Progenitor cell of endocrine pancreas (in vitro differentiated cells): ENCODE measurements around the gene SPPL2C. TPM values are rescaled to one million over a fixed set of nuclear protein-coding genes. Genes with fewer than 3 reads are reported as not detected.

Source experiments
- DNase-seq: peaks from one replicate; pipeline ENCODE4 v3.0.0; 2021; ENCODE audit warnings: low spot score; ENCODE audit not compliant: unreplicated experiment
- H3K27ac Mint-ChIP-seq: 2 replicates; pipeline ENCODE4 v1.8.0; 2021; ENCODE audit warnings: mild to moderate bottlenecking, moderate library complexity, mixed read lengths
- H3K27me3 Mint-ChIP-seq: 2 replicates; pipeline ENCODE4 v1.8.0; 2021; ENCODE audit warnings: mixed read lengths
- H3K36me3 Mint-ChIP-seq: 2 replicates; pipeline ENCODE4 v1.8.0; 2022; ENCODE audit warnings: mixed read lengths; ENCODE audit not compliant: insufficient read depth
- H3K4me1 Mint-ChIP-seq: 2 replicates; pipeline ENCODE4 v1.8.0; 2021; ENCODE audit warnings: low read depth, mixed read lengths
- H3K4me3 Mint-ChIP-seq: 2 replicates; pipeline ENCODE4 v1.8.0; 2021; ENCODE audit warnings: low read depth, mild to moderate bottlenecking, moderate library complexity, mixed read lengths
- H3K9me3 Mint-ChIP-seq: 2 replicates; pipeline ENCODE4 v1.8.0; 2021; ENCODE audit warnings: low read depth, mixed read lengths
- total RNA-seq: library from RNA; stranded (reverse); gene quantifications from 2 replicates; pipeline ENCODE4 v1.2.1, GENCODE V29; 2021
- TF ChIP-seq, protein P1 (sequence below): fragments of 200-600 bp; sonication (generic); IDR thresholded peaks from one replicate; pipeline ENCODE4 v1.5.0; 2021; ENCODE audit warnings: antibody characterized with exemption, mild to moderate bottlenecking; ENCODE audit not compliant: unreplicated experiment

SPPL2C gene
- total RNA-seq, 1 donor from 2014 or later: not detected

DNA sequence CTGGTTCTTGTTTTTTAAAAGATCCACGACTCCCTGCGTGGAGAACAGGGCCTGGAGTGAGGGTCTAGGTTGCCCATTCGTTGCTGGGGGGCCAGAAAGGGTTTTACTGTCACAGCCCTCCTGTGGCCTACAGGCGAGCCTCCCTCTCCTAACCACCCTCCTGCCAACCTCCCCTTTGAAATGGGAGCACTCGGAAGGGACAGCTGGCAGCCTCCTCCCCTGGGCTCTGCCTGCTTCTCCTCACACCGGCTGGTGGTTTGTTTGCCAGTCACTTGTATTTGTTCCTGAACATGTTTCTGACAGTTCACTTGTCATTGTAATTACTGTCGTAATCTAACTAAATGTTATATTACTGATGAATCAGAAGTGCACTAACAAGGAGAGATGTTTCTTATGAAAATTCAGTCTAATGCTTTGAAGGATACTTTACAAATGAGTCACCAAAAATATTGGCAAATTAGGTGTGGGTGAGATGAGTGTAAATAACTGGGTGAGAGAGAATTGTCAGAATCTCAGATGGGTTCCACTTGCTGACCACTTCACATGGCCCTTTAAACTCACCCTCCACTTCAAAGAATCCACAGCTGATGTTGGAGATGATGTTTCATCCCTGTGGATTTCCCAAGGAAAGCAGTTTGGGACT is 2.7 kb upstream of the SPPL2C start:
- DNase-seq: no peak
- H3K4me3 Mint-ChIP-seq: no peak overlapping the region
- H3K9me3 Mint-ChIP-seq: no peaks in the 10 kb centered on the region
- H3K4me1 Mint-ChIP-seq: no peaks in the 10 kb centered on the region
- no peaks in the 10 kb centered on the region for H3K36me3 Mint-ChIP-seq
- peaks cover 10% of the 10 kb centered on the region for H3K27me3 Mint-ChIP-seq
- H3K27ac Mint-ChIP-seq: no peak overlapping the region
- TF ChIP-seq, protein P1, sequence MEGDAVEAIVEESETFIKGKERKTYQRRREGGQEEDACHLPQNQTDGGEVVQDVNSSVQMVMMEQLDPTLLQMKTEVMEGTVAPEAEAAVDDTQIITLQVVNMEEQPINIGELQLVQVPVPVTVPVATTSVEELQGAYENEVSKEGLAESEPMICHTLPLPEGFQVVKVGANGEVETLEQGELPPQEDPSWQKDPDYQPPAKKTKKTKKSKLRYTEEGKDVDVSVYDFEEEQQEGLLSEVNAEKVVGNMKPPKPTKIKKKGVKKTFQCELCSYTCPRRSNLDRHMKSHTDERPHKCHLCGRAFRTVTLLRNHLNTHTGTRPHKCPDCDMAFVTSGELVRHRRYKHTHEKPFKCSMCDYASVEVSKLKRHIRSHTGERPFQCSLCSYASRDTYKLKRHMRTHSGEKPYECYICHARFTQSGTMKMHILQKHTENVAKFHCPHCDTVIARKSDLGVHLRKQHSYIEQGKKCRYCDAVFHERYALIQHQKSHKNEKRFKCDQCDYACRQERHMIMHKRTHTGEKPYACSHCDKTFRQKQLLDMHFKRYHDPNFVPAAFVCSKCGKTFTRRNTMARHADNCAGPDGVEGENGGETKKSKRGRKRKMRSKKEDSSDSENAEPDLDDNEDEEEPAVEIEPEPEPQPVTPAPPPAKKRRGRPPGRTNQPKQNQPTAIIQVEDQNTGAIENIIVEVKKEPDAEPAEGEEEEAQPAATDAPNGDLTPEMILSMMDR: no peak

DNA sequence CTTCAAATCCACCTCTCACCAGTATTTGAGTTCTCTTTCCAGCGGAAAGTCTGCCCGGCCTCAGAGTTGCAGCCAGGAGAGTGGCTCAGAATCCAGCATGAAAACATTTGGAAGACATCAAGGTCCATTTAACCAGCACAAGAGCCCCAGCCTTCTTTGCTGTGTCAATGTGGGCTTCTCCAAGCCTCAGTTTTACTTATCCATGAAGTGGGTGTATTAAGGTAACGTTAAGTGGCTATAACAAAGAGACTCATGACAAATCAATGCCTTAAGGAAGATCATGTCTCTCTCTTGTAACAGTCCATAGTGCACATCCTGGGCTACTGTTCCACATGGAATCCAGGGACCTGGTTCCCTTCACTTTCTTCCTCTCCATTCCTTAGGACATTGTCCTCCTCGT is 959 bp upstream of the SPPL2C start:
- Mint-ChIP-seq H3K36me3 (no peaks in the 10 kb centered on the region), H3K9me3 (no peaks in the 10 kb centered on the region), H3K4me3 (no peak overlapping the region), H3K27me3 (peaks cover 10% of the 10 kb centered on the region), H3K4me1 (no peaks in the 10 kb centered on the region), H3K27ac (no peak overlapping the region)
- TF ChIP-seq, protein P1: no peak
- DNase-seq: no peak

DNA sequence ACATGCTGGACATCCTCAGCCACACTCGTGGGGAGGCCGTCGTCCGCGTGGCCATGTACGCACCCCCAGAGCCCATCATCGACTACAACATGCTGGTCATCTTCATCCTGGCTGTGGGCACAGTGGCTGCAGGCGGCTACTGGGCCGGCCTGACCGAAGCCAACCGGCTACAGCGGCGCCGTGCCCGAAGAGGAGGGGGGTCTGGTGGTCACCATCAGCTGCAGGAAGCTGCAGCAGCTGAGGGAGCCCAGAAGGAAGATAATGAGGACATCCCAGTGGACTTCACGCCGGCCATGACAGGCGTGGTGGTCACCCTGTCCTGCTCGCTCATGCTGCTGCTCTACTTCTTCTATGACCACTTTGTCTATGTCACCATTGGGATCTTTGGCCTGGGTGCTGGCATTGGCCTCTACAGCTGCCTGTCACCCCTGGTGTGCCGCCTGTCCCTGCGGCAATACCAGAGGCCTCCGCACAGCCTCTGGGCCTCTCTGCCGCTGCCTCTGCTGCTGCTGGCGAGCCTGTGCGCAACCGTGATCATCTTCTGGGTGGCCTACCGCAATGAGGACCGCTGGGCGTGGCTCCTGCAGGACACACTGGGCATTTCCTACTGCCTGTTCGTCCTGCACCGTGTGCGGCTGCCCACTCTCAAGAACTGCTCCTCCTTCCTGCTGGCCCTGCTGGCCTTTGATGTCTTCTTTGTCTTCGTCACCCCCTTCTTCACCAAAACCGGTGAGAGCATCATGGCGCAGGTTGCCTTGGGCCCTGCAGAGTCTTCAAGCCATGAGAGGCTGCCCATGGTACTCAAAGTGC is 900 bp downstream of the SPPL2C start:
- Mint-ChIP-seq H3K9me3 (no peaks in the 10 kb centered on the region), H3K27me3 (peaks cover 13% of the 10 kb centered on the region), H3K36me3 (no peaks in the 10 kb centered on the region), H3K4me3 (no peak overlapping the region), H3K4me1 (no peaks in the 10 kb centered on the region), H3K27ac (no peak overlapping the region)
- TF ChIP-seq, protein P1: no peak
- DNase-seq: no peak

GRCh38 chr17:45846223-45846622 is 1.5 kb downstream of the SPPL2C start:
- H3K9me3 Mint-ChIP-seq: no peaks in the 10 kb centered on the region
- H3K36me3 Mint-ChIP-seq: no peaks in the 10 kb centered on the region
- TF ChIP-seq, protein P1: no peak
- H3K4me1 Mint-ChIP-seq: no peaks in the 10 kb centered on the region
- no peak overlapping the region for H3K4me3 Mint-ChIP-seq
- peaks cover 19% of the 10 kb centered on the region for H3K27me3 Mint-ChIP-seq
- DNase-seq: no peak
- H3K27ac Mint-ChIP-seq: no peak overlapping the region

GRCh38 chr17:45846646-45847045 is 2.0 kb downstream of the SPPL2C start:
- DNase-seq: no peak
- peaks cover 19% of the 10 kb centered on the region for H3K27me3 Mint-ChIP-seq
- no peak overlapping the region for H3K4me3 Mint-ChIP-seq
- H3K9me3 Mint-ChIP-seq: no peaks in the 10 kb centered on the region
- no peaks in the 10 kb centered on the region for H3K36me3 Mint-ChIP-seq
- TF ChIP-seq, protein P1: no peak
- H3K4me1 Mint-ChIP-seq: no peaks in the 10 kb centered on the region
- H3K27ac Mint-ChIP-seq: no peak overlapping the region
